MCF 10A (cell line): ENCODE data around the gene EPB41L3. TPM values are rescaled to one million over a fixed set of nuclear protein-coding genes. Genes with fewer than 3 reads are reported as not detected.
"Not testable (repeated sequence)": the region's sequence is repeated elsewhere in the genome, so short reads cannot be mapped to it uniquely, and the experiment has no call there.

Experiments used
- BruUV-seq: library from RNA; stranded (reverse); fragments of 400-500 nt; replicated peaks from 2 replicates; lab custom pipeline; 2021; lab: Mats Ljungman, UMichigan
- CTCF ChIA-PET: fragments of 300-600 bp; sonication (Branson Sonifier 250); formaldehyde crosslinking; extraction: SDS; loops from one replicate; lab custom pipeline; 2021; ENCODE audit warnings: antibody characterized with exemption, inconsistent platforms; lab: Yijun Ruan, JAX
- POLR2A ChIA-PET: fragments of 300-600, 350-650 bp; sonication (Branson Sonifier 250); formaldehyde crosslinking; extraction: SDS; loops from one replicate; lab custom pipeline; 2020; ENCODE audit warnings: antibody characterized with exemption, inconsistent platforms; lab: Yijun Ruan, JAX
- DNase-seq: peaks from one replicate; pipeline ENCODE4 v3.0.0-alpha.2; 2018; ENCODE audit not compliant: unreplicated experiment
- H3K27ac Mint-ChIP-seq: one replicate; pipeline ENCODE4 v1.8.0; 2022; ENCODE audit warnings: mild to moderate bottlenecking, low read depth, mixed read lengths; ENCODE audit not compliant: unreplicated experiment
- H3K27me3 Mint-ChIP-seq: one replicate; pipeline ENCODE4 v1.8.0; 2022; ENCODE audit warnings: mixed read lengths; ENCODE audit not compliant: insufficient read depth, unreplicated experiment
- H3K36me3 Mint-ChIP-seq: one replicate; pipeline ENCODE4 v1.8.0; 2022; ENCODE audit warnings: mild to moderate bottlenecking, moderate library complexity, mixed read lengths; ENCODE audit not compliant: insufficient read depth, unreplicated experiment
- H3K4me1 Mint-ChIP-seq: one replicate; pipeline ENCODE4 v1.8.0; 2022; ENCODE audit warnings: mixed read lengths; ENCODE audit not compliant: insufficient read depth, unreplicated experiment
- H3K4me3 Mint-ChIP-seq: one replicate; pipeline ENCODE4 v1.8.0; 2022; ENCODE audit warnings: mild to moderate bottlenecking, moderate library complexity, mixed read lengths; ENCODE audit not compliant: unreplicated experiment
- H3K9me3 Mint-ChIP-seq: one replicate; pipeline ENCODE4 v1.8.0; 2022; ENCODE audit warnings: mixed read lengths; ENCODE audit not compliant: unreplicated experiment
- intact Hi-C: fragments of 100-400 bp; cut with micrococcal nuclease; formaldehyde crosslinking; loops from 2 replicates; pipeline ENCODE4 v1.14.1; 2022
- total RNA-seq: library from RNA; stranded (reverse); gene quantifications from 2 replicates; pipeline ENCODE4 v1.2.3, GENCODE V29; 2022
- TF ChIP-seq, protein P1 (sequence below): fragments of 200-600 bp; IDR thresholded peaks from one replicate; pipeline ENCODE4 v1.8.0; 2022; ENCODE audit warnings: antibody characterized with exemption, mild to moderate bottlenecking; ENCODE audit not compliant: unreplicated experiment

Gene EPB41L3
- total RNA-seq, 1 experiment from 2014 or later = not detected

DNA sequence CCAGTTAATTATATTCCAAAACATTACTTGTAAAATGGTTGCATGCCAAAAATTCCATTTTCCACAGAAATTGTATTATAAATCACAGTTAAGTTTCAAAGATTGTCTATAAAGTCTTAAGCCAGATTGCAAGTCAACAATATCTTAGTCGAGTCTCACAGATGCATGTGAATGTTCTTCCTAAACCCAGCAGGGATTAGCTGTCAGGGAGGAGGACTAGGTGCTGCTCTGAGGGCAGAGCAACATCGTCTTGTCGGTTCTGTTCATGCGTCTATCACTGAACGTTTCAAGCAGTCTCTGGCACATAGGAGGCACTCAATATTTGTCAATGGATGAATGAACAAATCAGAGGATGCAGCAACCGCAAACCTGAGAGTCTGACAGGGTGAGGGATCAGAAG, 27.0 kb downstream of the EPB41L3 start:
- Mint-ChIP-seq H3K36me3 (no peaks in the 10 kb centered on the region), H3K9me3 (no peaks in the 10 kb centered on the region), H3K27me3 (peaks cover 14% of the 10 kb centered on the region), H3K4me1 (peaks cover 13% of the 10 kb centered on the region), H3K27ac (no peak overlapping the region), H3K4me3 (no peak overlapping the region)
- CTCF ChIA-PET = no interaction called here
- intact Hi-C loops = no loop called here
- TF ChIP-seq, protein P1, sequence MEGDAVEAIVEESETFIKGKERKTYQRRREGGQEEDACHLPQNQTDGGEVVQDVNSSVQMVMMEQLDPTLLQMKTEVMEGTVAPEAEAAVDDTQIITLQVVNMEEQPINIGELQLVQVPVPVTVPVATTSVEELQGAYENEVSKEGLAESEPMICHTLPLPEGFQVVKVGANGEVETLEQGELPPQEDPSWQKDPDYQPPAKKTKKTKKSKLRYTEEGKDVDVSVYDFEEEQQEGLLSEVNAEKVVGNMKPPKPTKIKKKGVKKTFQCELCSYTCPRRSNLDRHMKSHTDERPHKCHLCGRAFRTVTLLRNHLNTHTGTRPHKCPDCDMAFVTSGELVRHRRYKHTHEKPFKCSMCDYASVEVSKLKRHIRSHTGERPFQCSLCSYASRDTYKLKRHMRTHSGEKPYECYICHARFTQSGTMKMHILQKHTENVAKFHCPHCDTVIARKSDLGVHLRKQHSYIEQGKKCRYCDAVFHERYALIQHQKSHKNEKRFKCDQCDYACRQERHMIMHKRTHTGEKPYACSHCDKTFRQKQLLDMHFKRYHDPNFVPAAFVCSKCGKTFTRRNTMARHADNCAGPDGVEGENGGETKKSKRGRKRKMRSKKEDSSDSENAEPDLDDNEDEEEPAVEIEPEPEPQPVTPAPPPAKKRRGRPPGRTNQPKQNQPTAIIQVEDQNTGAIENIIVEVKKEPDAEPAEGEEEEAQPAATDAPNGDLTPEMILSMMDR = no peak
- POLR2A ChIA-PET = no interaction called here
- no peak for DNase-seq
- no TSS peak for BruUV-seq

DNA sequence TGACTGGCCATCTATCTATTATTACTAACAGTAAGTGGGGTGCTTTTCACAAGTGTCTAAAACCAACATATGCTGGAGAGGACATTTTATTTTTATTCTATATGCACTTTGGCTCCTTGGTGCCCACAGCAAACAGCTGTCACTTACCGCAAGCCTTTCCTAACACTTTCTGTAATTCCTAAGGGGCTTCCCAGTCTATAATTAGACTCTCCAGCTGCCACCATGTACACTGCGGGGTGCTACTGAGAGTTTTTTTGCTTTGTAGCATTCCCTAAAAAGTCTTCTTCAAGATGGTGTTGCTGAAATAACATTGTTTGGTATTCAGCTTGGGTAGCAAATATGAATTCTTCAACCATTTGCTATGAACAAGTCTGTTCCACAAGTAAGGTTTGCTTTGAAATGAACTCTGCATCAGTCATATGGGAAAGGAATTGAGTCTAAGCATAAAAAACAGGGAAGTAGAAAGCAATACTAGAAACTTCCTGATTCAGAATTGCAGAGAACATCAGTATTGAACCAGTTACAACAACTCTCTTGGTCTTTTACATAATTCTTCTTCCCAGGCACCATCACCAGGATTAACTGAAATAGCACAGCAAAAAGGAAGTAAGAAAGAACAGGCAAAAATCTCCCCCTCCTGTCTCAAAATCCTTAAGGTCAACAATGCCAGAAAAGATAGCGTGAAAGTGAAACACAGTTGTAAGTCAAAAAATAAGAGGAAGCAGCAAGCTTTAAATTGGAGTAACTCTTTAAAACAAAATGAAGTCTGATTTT, 28.6 kb downstream of the EPB41L3 start:
- ChIA-PET CTCF (interaction anchor here (0.6 kb wide), 1 partner anchor 265 kb away, joined by 3 read pairs; no protein-coding TSS in a partner anchor), POLR2A (no interaction called here)
- Mint-ChIP-seq H3K27me3 (peaks cover 14% of the 10 kb centered on the region), H3K4me3 (no peak overlapping the region), H3K27ac (no peak overlapping the region), H3K9me3 (no peaks in the 10 kb centered on the region), H3K4me1 (peaks cover 13% of the 10 kb centered on the region), H3K36me3 (no peaks in the 10 kb centered on the region)
- DNase-seq = no peak
- TF ChIP-seq, protein P1 = no peak
- intact Hi-C loops = no loop called here
- BruUV-seq = no TSS peak

GRCh38 chr18:5513947-5514346, 29.9 kb downstream of the EPB41L3 start:
- H3K36me3 Mint-ChIP-seq = no peaks in the 10 kb centered on the region
- intact Hi-C loops = no loop called here
- ChIA-PET POLR2A (interaction anchor here (1.2 kb wide), 1 partner anchor 26 kb away, joined by 3 read pairs; no protein-coding TSS in a partner anchor), CTCF (interaction anchor here (0.6 kb wide), 1 partner anchor 54 kb away, joined by 5 read pairs; no protein-coding TSS in a partner anchor)
- no peak for DNase-seq
- H3K9me3 Mint-ChIP-seq = no peaks in the 10 kb centered on the region
- no TSS peak for BruUV-seq
- peaks cover 10% of the 10 kb centered on the region for H3K4me1 Mint-ChIP-seq
- no peak overlapping the region for H3K27ac Mint-ChIP-seq
- H3K27me3 Mint-ChIP-seq = peaks cover 14% of the 10 kb centered on the region
- H3K4me3 Mint-ChIP-seq = no peak overlapping the region
- TF ChIP-seq, protein P1 = no peak

DNA sequence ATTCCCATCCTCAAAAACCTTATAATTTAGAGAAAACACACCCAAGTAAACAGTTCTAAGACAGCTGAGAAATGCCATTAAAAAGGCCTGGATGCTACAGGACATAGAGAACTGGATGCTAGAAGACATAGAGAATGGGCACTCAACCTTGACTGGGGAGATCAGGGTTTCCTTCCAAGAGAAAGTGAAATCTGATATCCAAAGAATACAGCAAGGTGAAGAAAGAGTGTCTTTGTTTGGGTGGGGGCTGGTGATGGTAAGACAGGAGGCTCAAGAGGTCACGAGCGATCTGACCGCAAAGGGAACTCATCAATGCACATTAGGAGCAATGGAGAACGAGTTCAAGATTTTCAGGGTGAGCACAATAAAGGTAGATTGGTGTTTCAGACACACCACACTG, 31.6 kb downstream of the EPB41L3 start:
- Mint-ChIP-seq H3K27me3 (no peaks in the 10 kb centered on the region), H3K36me3 (no peaks in the 10 kb centered on the region), H3K4me3 (no peak overlapping the region), H3K27ac (no peak overlapping the region), H3K4me1 (no peaks in the 10 kb centered on the region), H3K9me3 (no peaks in the 10 kb centered on the region)
- no TSS peak for BruUV-seq
- ChIA-PET CTCF (interaction anchor here (0.6 kb wide), 1 partner anchor 10 kb away, joined by 7 read pairs; no protein-coding TSS in a partner anchor), POLR2A (interaction anchor here (0.6 kb wide), 1 partner anchor 60 kb away, joined by 3 read pairs; no protein-coding TSS in a partner anchor)
- DNase-seq = no peak
- TF ChIP-seq, protein P1 = no peak
- intact Hi-C loops = no loop called here

GRCh38 chr18:5511541-5511940, 32.3 kb downstream of the EPB41L3 start:
- BruUV-seq, H3K4me1 Mint-ChIP-seq, POLR2A ChIA-PET, H3K27ac Mint-ChIP-seq, H3K27me3 Mint-ChIP-seq, intact Hi-C loops, H3K4me3 Mint-ChIP-seq, H3K36me3 Mint-ChIP-seq, H3K9me3 Mint-ChIP-seq, DNase-seq: not testable (repeated sequence)
- CTCF ChIA-PET = interaction anchor here (0.5 to 1.0 kb wide), 3 partner anchors 9 to 35 kb away, joined by 3 to 7 read pairs (median 3); no protein-coding TSS in a partner anchor
